Epithelial cell of proximal tubule (primary cell): ENCODE data around the gene KREMEN2. TPM values are rescaled to one million over a fixed set of nuclear protein-coding genes. Genes with fewer than 3 reads are reported as not detected.

Experiments
- DNase-seq: peaks from one replicate; pipeline ENCODE4 v3.0.0-alpha.2; 2011; ENCODE audit warnings: low read depth
- H3K4me3 ChIP-seq: 2 replicates; pipeline ENCODE4 v1.5.1; 2011; ENCODE audit warnings: low read depth, mild to moderate bottlenecking, low read length
- CTCF ChIP-seq: conservative IDR thresholded peaks from 2 replicates; pipeline ENCODE4 v1.5.1; 2012; ENCODE audit warnings: low read depth, mild to moderate bottlenecking, low read length
- total RNA-seq: library from RNA; depleted of rRNA; stranded (reverse); fragments of >200 nt; gene quantifications from 2 replicates; pipeline ENCODE4 v1.2.3, GENCODE V29; 2015

KREMEN2 gene
- total RNA-seq, 1 donor from 2014 or later, result 4.2 TPM

- no peak overlapping the region for H3K4me3 ChIP-seq
- no peak for DNase-seq
- no peak for TF ChIP-seq CTCF
These were observed 10.4 kb downstream of the KREMEN2 start for GRCh38 chr16:2974319-2975056.

- no peak for TF ChIP-seq CTCF
- no peak for DNase-seq
These were observed 11.2 kb downstream of the KREMEN2 start for GRCh38 chr16:2975161-2975795.

GRCh38 chr16:2976201-2976600, 12.1 kb downstream of the KREMEN2 start:
- DNase-seq, result no peak
- TF ChIP-seq CTCF, result no peak
- no peak overlapping the region for H3K4me3 ChIP-seq

More at GRCh38 chr16:2975161-2975795, 11.2 kb downstream of the KREMEN2 start:
- no peak overlapping the region for H3K4me3 ChIP-seq

GRCh38 chr16:2976673-2977072, 12.6 kb downstream of the KREMEN2 start:
- TF ChIP-seq CTCF, result no peak
- no peak for DNase-seq
- H3K4me3 ChIP-seq, result no peak overlapping the region

GRCh38 chr16:2977440-2977839, 13.4 kb downstream of the KREMEN2 start:
- TF ChIP-seq CTCF, result no peak
- DNase-seq, result no peak
- no peak overlapping the region for H3K4me3 ChIP-seq

GRCh38 chr16:2979669-2980226, 15.7 kb downstream of the KREMEN2 start:
- no peak for DNase-seq
- no peak for TF ChIP-seq CTCF
- peak overlapping the region; percentile 90 for H3K4me3 ChIP-seq
